Nephron (organoid): Measurements from ENCODE around the gene NRAP.

Source experiments
- H3K27ac Mint-ChIP-seq, 3 experiments: 2 replicates each; pipeline ENCODE4 v1.8.0; 2020; ENCODE audit warnings: mixed read lengths in 3 of 3, mild to moderate bottlenecking in 2 of 3, moderate library complexity in 1 of 3
- H3K27me3 Mint-ChIP-seq: 2 replicates; pipeline ENCODE4 v1.8.0; 2021; ENCODE audit warnings: low read depth, mild to moderate bottlenecking, moderate library complexity, mixed read lengths
- H3K36me3 Mint-ChIP-seq: 2 replicates; pipeline ENCODE4 v1.8.0; 2020; ENCODE audit warnings: low read depth, mixed read lengths
- H3K4me1 Mint-ChIP-seq: 2 replicates; pipeline ENCODE4 v1.8.0; 2020; ENCODE audit warnings: mixed read lengths
- H3K4me3 Mint-ChIP-seq, 3 experiments: 2 replicates each; pipeline ENCODE4 v1.8.0; 2020; ENCODE audit warnings: mild to moderate bottlenecking in 3 of 3, mixed read lengths in 3 of 3, moderate library complexity in 2 of 3
- H3K9me3 Mint-ChIP-seq: 2 replicates; pipeline ENCODE4 v1.8.0; 2020; ENCODE audit warnings: mixed read lengths
- TF ChIP-seq, protein P1 (sequence below), 3 experiments: fragments of 200-600 bp; sonication (generic); IDR thresholded peaks; one replicate each; pipeline ENCODE4 v1.5.0; 2021; ENCODE audit warnings: antibody characterized with exemption in 3 of 3; ENCODE audit not compliant: unreplicated experiment in 3 of 3

The NRAP gene

DNA sequence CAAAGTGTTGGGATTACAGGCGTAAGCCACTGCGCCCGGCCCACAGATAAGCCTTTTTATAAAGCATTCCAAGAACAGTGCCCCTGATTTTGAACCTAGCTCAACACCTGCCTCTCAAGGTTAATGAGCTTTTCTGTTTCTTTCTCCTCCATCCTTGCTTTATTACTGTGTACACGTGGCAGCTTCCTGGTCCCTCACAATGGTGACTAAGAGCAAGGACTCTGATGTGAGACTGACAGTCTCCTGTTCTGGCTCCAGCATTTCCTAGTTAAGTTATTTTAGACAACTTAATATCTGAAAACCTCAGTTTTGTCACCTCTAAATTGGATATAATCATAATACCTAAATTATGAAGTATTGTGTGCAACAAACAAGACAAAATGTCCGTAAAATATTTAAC is 101.1 kb downstream of the NRAP start:
- TF ChIP-seq, protein P1, sequence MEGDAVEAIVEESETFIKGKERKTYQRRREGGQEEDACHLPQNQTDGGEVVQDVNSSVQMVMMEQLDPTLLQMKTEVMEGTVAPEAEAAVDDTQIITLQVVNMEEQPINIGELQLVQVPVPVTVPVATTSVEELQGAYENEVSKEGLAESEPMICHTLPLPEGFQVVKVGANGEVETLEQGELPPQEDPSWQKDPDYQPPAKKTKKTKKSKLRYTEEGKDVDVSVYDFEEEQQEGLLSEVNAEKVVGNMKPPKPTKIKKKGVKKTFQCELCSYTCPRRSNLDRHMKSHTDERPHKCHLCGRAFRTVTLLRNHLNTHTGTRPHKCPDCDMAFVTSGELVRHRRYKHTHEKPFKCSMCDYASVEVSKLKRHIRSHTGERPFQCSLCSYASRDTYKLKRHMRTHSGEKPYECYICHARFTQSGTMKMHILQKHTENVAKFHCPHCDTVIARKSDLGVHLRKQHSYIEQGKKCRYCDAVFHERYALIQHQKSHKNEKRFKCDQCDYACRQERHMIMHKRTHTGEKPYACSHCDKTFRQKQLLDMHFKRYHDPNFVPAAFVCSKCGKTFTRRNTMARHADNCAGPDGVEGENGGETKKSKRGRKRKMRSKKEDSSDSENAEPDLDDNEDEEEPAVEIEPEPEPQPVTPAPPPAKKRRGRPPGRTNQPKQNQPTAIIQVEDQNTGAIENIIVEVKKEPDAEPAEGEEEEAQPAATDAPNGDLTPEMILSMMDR (IDR thresholded peaks at IDR 0.05; ENCODE audit: unreplicated experiment in 3 of 3) = no peak
- Mint-ChIP-seq H3K27ac (peak overlapping the region in 1 of 3 experiments; percentile 37), H3K4me3 (no peak overlapping the region), H3K4me1 (peaks cover 43% of the 10 kb centered on the region), H3K27me3 (peaks cover 41% of the 10 kb centered on the region), H3K9me3 (no peaks in the 10 kb centered on the region), H3K36me3 (no peaks in the 10 kb centered on the region)

DNA sequence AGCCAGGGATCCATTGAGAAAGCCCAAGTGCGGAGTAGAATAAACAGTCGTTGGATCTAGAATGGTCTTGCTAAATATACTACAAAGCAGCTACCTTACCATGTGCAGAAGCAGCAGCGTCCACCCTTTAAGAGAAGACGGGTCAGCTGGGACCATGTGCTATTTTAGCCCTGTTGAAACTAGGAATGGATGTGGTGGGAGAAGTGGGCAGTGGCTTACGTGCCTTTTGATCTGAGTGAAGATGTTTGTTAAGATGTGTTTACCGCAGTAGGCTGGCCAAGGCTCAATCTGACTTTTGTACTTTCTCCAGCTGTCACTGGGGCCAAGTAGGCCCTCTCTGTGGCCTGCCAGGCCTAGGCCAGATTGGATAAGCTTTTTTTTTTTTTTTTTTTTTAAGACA is 101.8 kb downstream of the NRAP start:
- TF ChIP-seq, protein P1 (IDR thresholded peaks at IDR 0.05; ENCODE audit: unreplicated experiment in 3 of 3) = no peak
- Mint-ChIP-seq H3K4me1 (peaks cover 49% of the 10 kb centered on the region), H3K27me3 (peaks cover 47% of the 10 kb centered on the region), H3K4me3 (peak overlapping the region in 2 of 3 experiments; percentile 2 to 6), H3K36me3 (no peaks in the 10 kb centered on the region), H3K27ac (peak overlapping the region in 2 of 3 experiments; percentile 27 to 40), H3K9me3 (no peaks in the 10 kb centered on the region)

GRCh38 chr10:113561214-113561613 is 102.6 kb downstream of the NRAP start:
- TF ChIP-seq, protein P1 (IDR thresholded peaks at IDR 0.05; ENCODE audit: unreplicated experiment in 3 of 3) = no peak
- peak overlapping the region in 2 of 3 experiments; percentile 0 to 40 for H3K27ac Mint-ChIP-seq
- peaks cover 53% of the 10 kb centered on the region for H3K4me1 Mint-ChIP-seq
- H3K4me3 Mint-ChIP-seq = no peak overlapping the region
- H3K9me3 Mint-ChIP-seq = no peaks in the 10 kb centered on the region
- peaks cover 47% of the 10 kb centered on the region for H3K27me3 Mint-ChIP-seq
- H3K36me3 Mint-ChIP-seq = no peaks in the 10 kb centered on the region

DNA sequence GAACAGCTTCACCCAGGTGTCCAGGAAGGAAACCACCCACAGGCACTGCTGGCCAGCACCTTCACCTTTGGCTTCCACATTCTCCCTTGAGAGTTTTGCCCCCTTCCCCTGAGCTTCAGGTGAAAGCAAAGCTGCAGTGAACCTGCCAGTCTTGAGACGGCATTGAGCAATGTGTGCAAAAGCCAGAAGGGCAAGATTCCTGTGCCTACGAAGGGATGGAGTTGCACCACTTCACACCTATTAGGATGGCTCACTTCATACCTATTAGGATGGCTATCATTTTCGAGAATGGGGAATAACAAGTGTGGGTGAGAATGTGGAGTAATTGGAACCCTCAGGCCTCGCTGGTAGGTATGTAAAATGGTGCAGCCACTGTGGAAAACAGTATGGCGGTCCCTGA is 103.8 kb downstream of the NRAP start:
- TF ChIP-seq, protein P1 (IDR thresholded peaks at IDR 0.05; ENCODE audit: unreplicated experiment in 3 of 3) = no peak
- Mint-ChIP-seq H3K4me3 (no peak overlapping the region), H3K36me3 (no peaks in the 10 kb centered on the region), H3K9me3 (no peaks in the 10 kb centered on the region), H3K27me3 (peaks cover 47% of the 10 kb centered on the region), H3K4me1 (peaks cover 62% of the 10 kb centered on the region), H3K27ac (no peak overlapping the region)

GRCh38 chr10:113557903-113558321 is 105.9 kb downstream of the NRAP start:
- peaks cover 66% of the 10 kb centered on the region for H3K4me1 Mint-ChIP-seq
- H3K9me3 Mint-ChIP-seq = no peaks in the 10 kb centered on the region
- H3K36me3 Mint-ChIP-seq = no peaks in the 10 kb centered on the region
- H3K4me3 Mint-ChIP-seq = peak overlapping the region in 2 of 3 experiments; percentile 14 to 35
- H3K27me3 Mint-ChIP-seq = peaks cover 50% of the 10 kb centered on the region
- peak overlapping the region; percentile 37 to 75 (median 68) for H3K27ac Mint-ChIP-seq
- TF ChIP-seq, protein P1 (IDR thresholded peaks at IDR 0.05; ENCODE audit: unreplicated experiment in 3 of 3) = no peak

DNA sequence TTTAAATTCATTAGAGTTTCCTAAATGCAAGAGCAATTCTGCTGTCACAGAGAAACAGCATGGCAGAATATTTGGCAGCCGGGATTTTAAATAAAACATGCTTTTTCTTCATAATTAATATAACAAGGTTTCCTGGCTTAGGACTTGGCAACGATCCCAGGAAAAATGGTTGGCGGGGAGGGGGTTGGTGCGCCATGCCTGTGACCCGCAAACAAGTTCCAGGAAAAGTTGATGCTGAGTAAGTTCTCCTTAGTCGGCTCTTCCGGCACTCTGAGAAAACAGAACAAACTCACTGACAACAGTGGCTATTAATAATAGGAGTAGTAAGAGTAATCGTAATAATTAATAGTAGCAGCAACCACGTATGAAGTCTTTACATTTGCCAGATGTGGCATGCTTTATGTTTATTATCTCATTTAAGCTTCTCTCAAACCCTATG is 106.4 kb downstream of the NRAP start:
- Mint-ChIP-seq H3K27ac (peak overlapping the region; percentile 37 to 75 (median 68)), H3K36me3 (no peaks in the 10 kb centered on the region), H3K4me3 (peak overlapping the region in 1 of 3 experiments; percentile 14), H3K27me3 (peaks cover 50% of the 10 kb centered on the region), H3K9me3 (no peaks in the 10 kb centered on the region), H3K4me1 (peaks cover 64% of the 10 kb centered on the region)
- TF ChIP-seq, protein P1 (IDR thresholded peaks at IDR 0.05; ENCODE audit: unreplicated experiment in 3 of 3) = no peak
